HEK293T (cell line): Measurements from ENCODE around the gene SLC8B1.

Source experiments
- BHLHE40 ChIP-seq: fragments of 450-650 bp; IDR thresholded peaks from 2 replicates; pipeline ENCODE4 v1.6.1; 2016; ENCODE audit warnings: mild to moderate bottlenecking, moderate library complexity, borderline replicate concordance
- PKNOX1 ChIP-seq: fragments of 450-650 bp; IDR thresholded peaks from 2 replicates; pipeline ENCODE4 v1.6.1; 2016
- TARDBP ChIP-seq: fragments of 450-650 bp; IDR thresholded peaks from 2 replicates; pipeline ENCODE4 v1.6.1; 2016

DNA sequence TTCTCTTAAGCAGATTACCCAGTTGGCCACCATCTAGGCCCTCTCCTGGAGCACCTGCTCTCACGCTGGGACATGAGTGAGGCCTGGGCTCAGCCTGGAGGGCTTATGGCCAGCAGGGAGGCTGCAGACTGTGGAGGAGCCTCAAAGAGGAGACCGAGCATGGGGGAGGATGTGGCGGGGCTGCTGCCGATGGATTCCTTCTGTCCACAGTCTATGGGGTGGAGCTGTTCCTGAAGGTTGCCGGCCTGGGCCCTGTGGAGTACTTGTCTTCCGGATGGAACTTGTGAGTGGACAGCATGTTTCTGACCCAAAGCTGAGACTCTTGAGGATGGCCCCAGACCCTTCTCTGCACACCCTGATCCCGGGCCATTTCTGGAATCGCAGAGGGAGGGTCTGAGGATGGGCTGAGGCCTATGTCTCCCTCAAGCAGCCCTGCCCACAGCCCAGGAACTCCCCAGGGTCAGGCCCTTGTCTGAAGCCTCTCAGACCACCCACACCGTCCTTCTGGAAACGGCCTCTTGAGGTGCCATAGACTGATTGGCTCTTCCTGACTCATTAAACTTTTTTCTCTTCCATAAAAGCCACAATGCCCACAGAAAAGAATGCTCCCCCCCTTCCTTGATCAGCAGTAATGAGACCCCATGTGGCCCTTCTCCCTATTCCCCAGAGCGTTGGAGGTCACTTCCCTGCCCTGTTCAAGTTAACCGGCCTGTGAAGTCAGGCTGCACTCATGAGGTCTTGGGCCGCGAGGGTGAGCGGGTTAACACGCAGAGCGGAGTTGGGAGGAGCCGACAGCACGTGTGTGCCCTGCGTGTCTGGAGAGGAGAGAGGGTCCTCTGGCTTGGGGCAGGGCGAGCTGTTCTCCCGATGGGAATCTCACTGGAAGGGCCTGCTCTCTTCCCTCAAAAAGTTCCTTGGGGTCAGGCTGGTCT, 49.0 kb downstream of the SLC8B1 start:
- TF ChIP-seq BHLHE40 (no peak), TARDBP (no peak), PKNOX1 (no peak)
